SK-N-SH (cell line): ENCODE results near the gene SOBP. TPM values are rescaled to one million over a fixed set of nuclear protein-coding genes. Genes with fewer than 3 reads are reported as not detected.

Source experiments
- CTCF ChIA-PET: fragments of 300-600, 350-600 bp; formaldehyde crosslinking; extraction: SDS; loops from one replicate; lab custom pipeline; 2021; lab: Yijun Ruan, JAX
- POLR2A ChIA-PET: fragments of 350-600 bp; sonication (Branson Sonifier 250); formaldehyde crosslinking; extraction: SDS; loops from one replicate; lab custom pipeline; 2020; ENCODE audit warnings: antibody characterized with exemption, inconsistent platforms; lab: Yijun Ruan, JAX
- DNase-seq: peaks from one replicate; pipeline ENCODE4 v3.0.0; 2012
- H2AFZ ChIP-seq: fragments of 200-600 bp; sonication (generic); 2 replicates; pipeline ENCODE4 v1.8.1; 2016; ENCODE audit warnings: antibody characterized with exemption, mild to moderate bottlenecking, low read depth
- H3F3A ChIP-seq: fragments of 200-600 bp; sonication (generic); replicated peaks from 2 replicates; pipeline ENCODE3; 2016; ENCODE audit warnings: antibody characterized with exemption, mild to moderate bottlenecking; ENCODE audit not compliant: insufficient read depth
- H3K27ac ChIP-seq, 2 experiments: fragments of 200-500 bp in 1 of 2; fragments of 200-600 bp in 1 of 2; sonication (Bioruptor generic) in 1 of 2; sonication (generic), shearing (Covaris generic) in 1 of 2; 2 replicates each; pipeline versions ENCODE4 v1.5.1 to v1.6.1; 2014 to 2016; ENCODE audit warnings: low read depth in 2 of 2, inconsistent platforms in 1 of 2, low read length in 1 of 2, mild to moderate bottlenecking in 1 of 2, mixed read lengths in 1 of 2
- H3K27me3 ChIP-seq: fragments of 200-600 bp; sonication (generic), shearing (Covaris generic); 2 replicates; pipeline ENCODE4 v1.6.1; 2016; ENCODE audit warnings: mixed run types; ENCODE audit not compliant: insufficient read depth
- H3K36me3 ChIP-seq, 2 experiments: fragments of 200-500 bp in 1 of 2; fragments of 200-600 bp in 1 of 2; sonication (Bioruptor generic) in 1 of 2; sonication (generic) in 1 of 2; replicated peaks in 1 of 2; 2 replicates each; pipeline versions ENCODE3 to v1.5.1; 2014 to 2016; ENCODE audit warnings: low read length in 1 of 2, mild to moderate bottlenecking in 1 of 2; ENCODE audit not compliant: insufficient read depth in 2 of 2, control insufficient read depth in 1 of 2
- H3K4me1 ChIP-seq, 2 experiments: fragments of 200-500 bp in 1 of 2; fragments of 200-600 bp in 1 of 2; sonication (Bioruptor generic) in 1 of 2; sonication (generic), shearing (Covaris generic) in 1 of 2; 2 replicates each; pipeline versions ENCODE4 v1.5.1 to v1.6.1; 2014 to 2016; ENCODE audit warnings: low read depth in 1 of 2, low read length in 1 of 2, mixed run types in 1 of 2; ENCODE audit not compliant: insufficient read depth in 2 of 2, control insufficient read depth in 1 of 2
- H3K4me2 ChIP-seq: fragments of 200-600 bp; sonication (generic), shearing (Covaris generic); 2 replicates; pipeline ENCODE4 v1.6.1; 2017; ENCODE audit warnings: mixed run types
- H3K4me3 ChIP-seq, 2 experiments: fragments of 200-500 bp in 1 of 2; fragments of 200-600 bp in 1 of 2; sonication (Bioruptor generic) in 1 of 2; sonication (generic), shearing (Covaris generic) in 1 of 2; 2 replicates each; pipeline versions ENCODE4 v1.5.1 to v1.8.1; 2014 to 2016; ENCODE audit warnings: low read depth in 2 of 2, inconsistent platforms in 1 of 2, low read length in 1 of 2, mild to moderate bottlenecking in 1 of 2, mixed read lengths in 1 of 2, moderate library complexity in 1 of 2
- H3K79me2 ChIP-seq: fragments of 200-600 bp; sonication (generic); 2 replicates; pipeline ENCODE4 v1.8.1; 2017; ENCODE audit warnings: mild to moderate bottlenecking; ENCODE audit not compliant: insufficient read depth
- H3K9ac ChIP-seq: fragments of 200-600 bp; sonication (generic); 2 replicates; pipeline ENCODE4 v1.6.1; 2017; ENCODE audit warnings: mixed run types
- H3K9me2 ChIP-seq: fragments of 200-600 bp; sonication (generic); 2 replicates; pipeline ENCODE4 v1.6.1; 2017; ENCODE audit warnings: mixed run types
- H3K9me3 ChIP-seq: fragments of 200-600 bp; sonication (generic); 2 replicates; pipeline ENCODE4 v1.6.1; 2017; ENCODE audit warnings: mixed run types, mild to moderate bottlenecking, moderate library complexity
- H4K20me1 ChIP-seq: fragments of 200-600 bp; sonication (generic); 2 replicates; pipeline ENCODE4 v1.6.1; 2017; ENCODE audit warnings: mild to moderate bottlenecking, mixed run types; ENCODE audit not compliant: insufficient read depth
- CHD2 ChIP-seq: fragments of 150-350 bp; IDR thresholded peaks from 2 replicates; pipeline ENCODE4 v1.6.1; 2018; ENCODE audit warnings: low read length; ENCODE audit not compliant: partially characterized antibody
- CTCF ChIP-seq: fragments of 200-600 bp; sonication (generic); IDR thresholded peaks from 2 replicates; pipeline ENCODE4 v1.6.1; 2017; ENCODE audit warnings: antibody characterized with exemption, mild to moderate bottlenecking, moderate library complexity
- ELF1 ChIP-seq: IDR thresholded peaks from 2 replicates; pipeline ENCODE4 v1.4.0; 2012
- EP300 ChIP-seq, 2 experiments: IDR thresholded peaks; 2 replicates each; pipeline versions ENCODE4 v1.4.0 to v1.6.1; 2012; ENCODE audit warnings: borderline replicate concordance in 1 of 2, low read depth in 1 of 2, low read length in 1 of 2
- FOSL2 ChIP-seq: IDR thresholded peaks from 2 replicates; pipeline ENCODE4 v1.4.0; 2012; ENCODE audit warnings: low read depth, mild to moderate bottlenecking, moderate library complexity, borderline replicate concordance
- FOXJ3 ChIP-seq: sonication (generic); formaldehyde crosslinking; IDR thresholded peaks from 2 replicates; pipeline ENCODE4 v1.5.1; 2020; ENCODE audit warnings: mild to moderate bottlenecking, missing genetic modification reagents
- FOXM1 ChIP-seq: IDR thresholded peaks from 2 replicates; pipeline ENCODE4 v1.4.0; 2012; ENCODE audit warnings: low read depth, mild to moderate bottlenecking
- GABPA ChIP-seq: IDR thresholded peaks from 2 replicates; pipeline ENCODE4 v1.4.0; 2012; ENCODE audit warnings: low read depth, mild to moderate bottlenecking
- MEF2A ChIP-seq: IDR thresholded peaks from 2 replicates; pipeline ENCODE4 v1.4.0; 2012; ENCODE audit warnings: low read depth, borderline replicate concordance
- MXI1 ChIP-seq: IDR thresholded peaks from 2 replicates; pipeline ENCODE4 v1.6.1; 2012; ENCODE audit warnings: mild to moderate bottlenecking, low read depth, low read length, improper control_type of control experiment
- NFIC ChIP-seq: IDR thresholded peaks from 2 replicates; pipeline ENCODE4 v1.4.0; 2012; ENCODE audit warnings: borderline replicate concordance
- POLR2AphosphoS5 ChIP-seq: IDR thresholded peaks from 2 replicates; pipeline ENCODE4 v1.6.1; 2012; ENCODE audit warnings: low read depth, low read length
- RAD21 ChIP-seq: IDR thresholded peaks from 2 replicates; pipeline ENCODE4 v1.6.1; 2012; ENCODE audit warnings: mild to moderate bottlenecking, low read length
- TCF12 ChIP-seq: IDR thresholded peaks from 2 replicates; pipeline ENCODE4 v1.4.0; 2012
- YY1 ChIP-seq: IDR thresholded peaks from 2 replicates; pipeline ENCODE4 v1.4.0; 2012; ENCODE audit warnings: low read depth, mild to moderate bottlenecking
- WGBS: methylation state at CpG from one replicate; pipeline ENCODE4 v1.1.6; 2017; ENCODE audit warnings: low lambda C conversion rate; 5-methylcytosine and 5-hydroxymethylcytosine counted together
- polyA plus RNA-seq, 3 experiments: library from polyadenylated mRNA; depleted of rRNA; stranded (reverse); fragments of >200 nt; gene quantifications; 2 replicates each; pipeline ENCODE4 v1.2.3, GENCODE V29; 2012
- TF ChIP-seq, protein P1 (sequence below): IDR thresholded peaks from 2 replicates; pipeline ENCODE4 v1.4.0; 2012; ENCODE audit warnings: low read depth, borderline replicate concordance
- TF ChIP-seq, protein P2 (sequence below): IDR thresholded peaks from 2 replicates; pipeline ENCODE4 v1.4.0; 2012; ENCODE audit warnings: low read depth

SOBP gene
- polyA plus RNA-seq, 1 of the 3 experiments (the other 2 are of a cell fraction): 0.61 TPM

DNA sequence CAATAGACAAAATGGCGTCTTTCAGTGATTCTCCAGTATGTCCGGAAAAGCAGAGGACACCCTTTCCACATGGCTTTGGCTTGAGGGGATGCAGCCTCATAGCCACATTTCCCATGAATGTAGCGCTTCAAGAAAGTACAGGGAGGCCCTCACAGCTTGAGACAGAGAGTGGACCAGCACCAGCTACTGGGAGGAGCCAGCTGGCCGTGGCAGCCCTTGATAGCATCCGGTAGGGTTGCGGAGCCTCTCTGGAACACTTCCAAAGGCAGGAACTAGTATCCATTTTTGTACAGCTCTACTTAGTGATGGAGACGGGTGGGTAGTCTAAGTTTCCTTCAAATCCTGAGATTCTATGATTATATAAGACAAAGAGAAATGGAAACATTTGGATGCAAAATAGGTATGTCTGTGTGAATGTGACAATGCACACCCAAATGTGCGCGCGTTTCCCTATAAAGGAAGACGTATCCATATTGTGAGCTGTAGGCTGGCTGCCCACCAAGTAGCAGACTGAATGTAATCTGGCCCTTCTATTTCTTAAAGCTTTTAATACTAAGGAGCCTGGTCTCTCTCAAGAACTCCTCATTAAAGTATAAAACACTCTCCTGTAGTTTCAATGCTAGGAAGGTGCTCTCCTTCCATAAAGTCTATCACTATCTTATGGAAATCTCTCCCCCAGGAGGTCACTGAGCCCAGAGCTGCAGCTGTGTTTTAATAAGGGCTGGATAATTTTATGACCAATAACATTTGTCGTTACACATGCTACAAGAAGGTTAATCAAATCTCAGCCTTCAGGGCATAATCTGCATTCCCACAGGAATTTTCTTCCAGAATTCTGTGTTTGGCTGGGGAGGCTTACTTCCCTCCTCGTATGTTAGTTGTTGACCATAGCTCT lies 74.0 kb downstream of the SOBP start (continued):
- TF ChIP-seq CHD2: no peak
- no peak for TF ChIP-seq ELF1
- TF ChIP-seq GABPA: no peak
- TF ChIP-seq MEF2A: no peak
- TF ChIP-seq FOSL2: no peak

- H3K27me3 ChIP-seq: no peaks in the 10 kb centered on the region
- H3K36me3 ChIP-seq: no peaks in the 10 kb centered on the region
- H3K79me2 ChIP-seq: no peaks in the 10 kb centered on the region
- peaks cover 0 to 40% of the 10 kb centered on the region in 2 experiments; a peak in 2 of 4 replicates for H3K4me1 ChIP-seq
- H4K20me1 ChIP-seq: no peaks in the 10 kb centered on the region
- H3F3A ChIP-seq: no peaks in the 10 kb centered on the region
- H2AFZ ChIP-seq: no peak overlapping the region
- no peak for DNase-seq
- H3K4me3 ChIP-seq: no peak overlapping the region
- WGBS: 54% methylated on average over 4 of the region's 4 CpGs
- H3K9me2 ChIP-seq: no peaks in the 10 kb centered on the region
- no peak for TF ChIP-seq FOSL2
- TF ChIP-seq, protein P1, sequence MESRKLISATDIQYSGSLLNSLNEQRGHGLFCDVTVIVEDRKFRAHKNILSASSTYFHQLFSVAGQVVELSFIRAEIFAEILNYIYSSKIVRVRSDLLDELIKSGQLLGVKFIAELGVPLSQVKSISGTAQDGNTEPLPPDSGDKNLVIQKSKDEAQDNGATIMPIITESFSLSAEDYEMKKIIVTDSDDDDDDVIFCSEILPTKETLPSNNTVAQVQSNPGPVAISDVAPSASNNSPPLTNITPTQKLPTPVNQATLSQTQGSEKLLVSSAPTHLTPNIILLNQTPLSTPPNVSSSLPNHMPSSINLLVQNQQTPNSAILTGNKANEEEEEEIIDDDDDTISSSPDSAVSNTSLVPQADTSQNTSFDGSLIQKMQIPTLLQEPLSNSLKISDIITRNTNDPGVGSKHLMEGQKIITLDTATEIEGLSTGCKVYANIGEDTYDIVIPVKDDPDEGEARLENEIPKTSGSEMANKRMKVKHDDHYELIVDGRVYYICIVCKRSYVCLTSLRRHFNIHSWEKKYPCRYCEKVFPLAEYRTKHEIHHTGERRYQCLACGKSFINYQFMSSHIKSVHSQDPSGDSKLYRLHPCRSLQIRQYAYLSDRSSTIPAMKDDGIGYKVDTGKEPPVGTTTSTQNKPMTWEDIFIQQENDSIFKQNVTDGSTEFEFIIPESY: no peak
- TF ChIP-seq GABPA: no peak
- no peak for TF ChIP-seq POLR2AphosphoS5
- TF ChIP-seq TCF12: no peak
- no peak for TF ChIP-seq RAD21
- TF ChIP-seq EP300 (IDR thresholded peaks at IDR 0.05; ENCODE audit: borderline replicate concordance in 1 of 2, low read depth in 1 of 2, low read length in 1 of 2): no peak
- no peak for TF ChIP-seq CHD2
- no peak for TF ChIP-seq FOXM1
- TF ChIP-seq, protein P2, sequence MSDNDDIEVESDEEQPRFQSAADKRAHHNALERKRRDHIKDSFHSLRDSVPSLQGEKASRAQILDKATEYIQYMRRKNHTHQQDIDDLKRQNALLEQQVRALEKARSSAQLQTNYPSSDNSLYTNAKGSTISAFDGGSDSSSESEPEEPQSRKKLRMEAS: no peak
- TF ChIP-seq MEF2A: no peak
- no peak for TF ChIP-seq CTCF
- no peak for TF ChIP-seq MXI1
- TF ChIP-seq YY1: no peak
- TF ChIP-seq ELF1: no peak
- TF ChIP-seq FOXJ3 (CRISPR knock-in tag): no peak
- TF ChIP-seq NFIC: no peak
- ChIA-PET POLR2A (interaction anchor here (1.2 to 1.6 kb wide), 3 partner anchors 9 to 76 kb away, joined by 3 to 5 read pairs (median 4); no protein-coding TSS in a partner anchor), CTCF (interaction anchor here (0.6 to 1.3 kb wide), 5 partner anchors 12 to 247 kb away, joined by 3 to 5 read pairs (median 3); no protein-coding TSS in a partner anchor)
- H3K9me3 ChIP-seq: no peaks in the 10 kb centered on the region
- H3K9ac ChIP-seq: no peak overlapping the region
- peak overlapping the region in 1 of 2 experiments; percentile 73; a peak in 2 of 4 replicates for H3K27ac ChIP-seq
- no peak overlapping the region for H3K4me2 ChIP-seq
Measured at GRCh38 chr6:107564589-107564951, 74.7 kb downstream of the SOBP start.
